IMR-90 (cell line): ENCODE results near the gene OR2T1. TPM values are rescaled to one million over a fixed set of nuclear protein-coding genes. Genes with fewer than 3 reads are reported as not detected.
"Not testable (repeated sequence)": the region's sequence is repeated elsewhere in the genome, so short reads cannot be mapped to it uniquely, and the experiment has no call there.

Source experiments
- ATAC-seq: fragments of 200-7000 bp; cut with Tn5 transposase; 2 replicates; pipeline ENCODE4 v1.9.1; 2020; ENCODE audit warnings: low read depth, mild to moderate bottlenecking, moderate library complexity
- BruUV-seq: library from RNA; stranded (reverse); fragments of 400-500 nt; replicated peaks from 2 replicates; lab custom pipeline; 2021; lab: Mats Ljungman, UMichigan
- CTCF ChIA-PET: fragments of 300-600 bp; formaldehyde crosslinking; extraction: SDS; loops from one replicate; lab custom pipeline; 2021; ENCODE audit warnings: antibody characterized with exemption; lab: Yijun Ruan, JAX
- POLR2A ChIA-PET: fragments of 300-600 bp; sonication (Branson Sonifier 250); formaldehyde crosslinking; loops from one replicate; lab custom pipeline; 2022; ENCODE audit warnings: antibody characterized with exemption; ENCODE audit not compliant: unreplicated experiment; lab: Charles Lee
- DNase-seq: peaks from one replicate; pipeline ENCODE4 v3.0.0; 2013
- H2AFZ ChIP-seq: replicated peaks from 2 replicates; pipeline ENCODE3; 2013; ENCODE audit warnings: low read length, mild to moderate bottlenecking; ENCODE audit not compliant: poor library complexity
- H2AK5ac ChIP-seq: 2 replicates; pipeline ENCODE4 v1.6.1; 2013; ENCODE audit warnings: low read depth, low read length, inconsistent platforms
- H2AK9ac ChIP-seq: replicated peaks from 2 replicates; pipeline ENCODE3; 2013; ENCODE audit warnings: mild to moderate bottlenecking, low read depth, low read length, moderate library complexity; ENCODE audit not compliant: poor library complexity
- H2BK120ac ChIP-seq: 2 replicates; pipeline ENCODE4 v1.6.1; 2013; ENCODE audit warnings: low read depth, low read length, inconsistent platforms
- H2BK15ac ChIP-seq: 3 replicates; pipeline ENCODE4 v1.6.1; 2013; ENCODE audit warnings: low read depth, low read length, inconsistent platforms
- H2BK20ac ChIP-seq: 2 replicates; pipeline ENCODE4 v1.6.1; 2013; ENCODE audit warnings: low read depth, mild to moderate bottlenecking, inconsistent platforms, low read length, moderate library complexity
- H2BK5ac ChIP-seq: 2 replicates; pipeline ENCODE4 v1.6.1; 2013; ENCODE audit warnings: mild to moderate bottlenecking, low read depth, low read length, inconsistent platforms; ENCODE audit not compliant: poor library complexity, severe bottlenecking
- H3K14ac ChIP-seq: replicated peaks from 2 replicates; pipeline ENCODE4 v1.6.1; 2013; ENCODE audit warnings: low read depth, low read length, inconsistent platforms
- H3K18ac ChIP-seq: 2 replicates; pipeline ENCODE4 v1.6.1; 2013; ENCODE audit warnings: low read depth, low read length, control low read depth
- H3K23ac ChIP-seq: 2 replicates; pipeline ENCODE4 v1.6.1; 2013; ENCODE audit warnings: low read depth, low read length, inconsistent platforms
- H3K27ac ChIP-seq: 2 replicates; pipeline ENCODE4 v1.5.1; 2013; ENCODE audit warnings: mild to moderate bottlenecking, control low read depth, low read length; ENCODE audit not compliant: insufficient read depth
- H3K27me3 ChIP-seq: 2 replicates; pipeline ENCODE4 v1.6.1; 2013; ENCODE audit warnings: low read length; ENCODE audit not compliant: control insufficient read depth, insufficient read depth
- H3K36me3 ChIP-seq: 2 replicates; pipeline ENCODE4 v1.6.1; 2013; ENCODE audit warnings: low read length, mixed read lengths; ENCODE audit not compliant: control insufficient read depth, insufficient read depth
- H3K4ac ChIP-seq: 2 replicates; pipeline ENCODE4 v1.6.1; 2013; ENCODE audit warnings: low read depth, low read length, inconsistent platforms
- H3K4me1 ChIP-seq: 2 replicates; pipeline ENCODE4 v1.6.1; 2013; ENCODE audit warnings: low read length, mixed read lengths; ENCODE audit not compliant: control insufficient read depth, insufficient read depth
- H3K4me2 ChIP-seq: 2 replicates; pipeline ENCODE4 v1.6.1; 2013; ENCODE audit warnings: low read depth, mild to moderate bottlenecking, control low read depth, low read length, moderate library complexity
- H3K4me3 ChIP-seq: 2 replicates; pipeline ENCODE4 v1.5.1; 2013; ENCODE audit warnings: low read depth, mild to moderate bottlenecking, control low read depth, low read length, moderate library complexity; ENCODE audit not compliant: insufficient read depth
- H3K56ac ChIP-seq: 2 replicates; pipeline ENCODE4 v1.6.1; 2013; ENCODE audit warnings: low read length, inconsistent platforms; ENCODE audit not compliant: insufficient read depth; ENCODE audit errors: extremely low read depth
- H3K79me1 ChIP-seq, 2 experiments: 2 replicates each; pipeline ENCODE4 v1.6.1; 2013; ENCODE audit warnings: low read length in 2 of 2, inconsistent platforms in 1 of 2, low read depth in 1 of 2
- H3K9ac ChIP-seq: 2 replicates; pipeline ENCODE4 v1.6.1; 2013; ENCODE audit warnings: low read depth, low read length, control low read depth
- H3K9me1 ChIP-seq: 2 replicates; pipeline ENCODE4 v1.6.1; 2013; ENCODE audit warnings: low read length, inconsistent platforms; ENCODE audit not compliant: insufficient read depth
- H3K9me3 ChIP-seq: 2 replicates; pipeline ENCODE4 v1.6.1; 2013; ENCODE audit warnings: low read length; ENCODE audit not compliant: control insufficient read depth, insufficient read depth
- H4K20me1 ChIP-seq: 2 replicates; pipeline ENCODE4 v1.6.1; 2013; ENCODE audit warnings: low read length, inconsistent platforms; ENCODE audit not compliant: insufficient read depth
- H4K5ac ChIP-seq: 2 replicates; pipeline ENCODE4 v1.6.1; 2013; ENCODE audit warnings: mild to moderate bottlenecking, low read depth, low read length, control low read depth
- H4K8ac ChIP-seq, 2 experiments: 2 replicates each; pipeline ENCODE4 v1.6.1; 2013; ENCODE audit warnings: low read depth in 2 of 2, low read length in 2 of 2, control low read depth in 1 of 2, inconsistent platforms in 1 of 2
- H4K91ac ChIP-seq: 2 replicates; pipeline ENCODE4 v1.6.1; 2013; ENCODE audit warnings: low read depth, low read length, inconsistent platforms; ENCODE audit not compliant: insufficient read depth
- WGBS, 2 experiments: methylation state at CpG; one replicate each; pipeline versions ENCODE4 v1.1.5 to v1.1.7; 2013; ENCODE audit warnings: missing lambda C conversion rate in 2 of 2; ENCODE audit not compliant: insufficient read length in 1 of 2; ENCODE audit errors: extremely low coverage in 2 of 2; 5-methylcytosine and 5-hydroxymethylcytosine counted together
- dilution Hi-C: fragments of 300-500 bp; cut with HindIII; formaldehyde crosslinking; loops from one replicate; pipeline ENCODE4 v1.14.3; 2018; ENCODE audit warnings: low sequenced_read_pairs; ENCODE audit not compliant: unreplicated experiment
- in situ Hi-C: fragments of 300-500 bp; cut with MboI; formaldehyde crosslinking; loops from 3 replicates; pipeline ENCODE4 v1.14.3; 2019; ENCODE audit warnings: low sequenced_read_pairs, inconsistent platforms, mixed read lengths
- intact Hi-C: fragments of 100-400 bp; cut with micrococcal nuclease; formaldehyde crosslinking; loops from 2 replicates; pipeline ENCODE4 v1.10.0; 2022
- polyA plus RNA-seq, 3 experiments: library from polyadenylated mRNA; depleted of rRNA; stranded (reverse); fragments of >200 nt; gene quantifications; 2 replicates each; pipeline ENCODE4 v1.2.3, GENCODE V29; 2012; ENCODE audit warnings: low replicate concordance in 1 of 3
- total RNA-seq: library from RNA; depleted of rRNA; stranded (reverse); fragments of >200 nt; gene quantifications from 2 replicates; pipeline ENCODE4 v1.2.3, GENCODE V29; 2012

The OR2T1 gene
- total and polyA plus RNA-seq, 2 of the 4 experiments (the other 2 are of a cell fraction) = not detected

- H2AFZ ChIP-seq, H3K4me3 ChIP-seq, in situ Hi-C loops, intact Hi-C loops, H2BK120ac ChIP-seq, H3K27me3 ChIP-seq, H3K27ac ChIP-seq, H3K14ac ChIP-seq, H2BK20ac ChIP-seq, H2BK5ac ChIP-seq, DNase-seq, BruUV-seq, CTCF ChIA-PET, H2BK15ac ChIP-seq, H4K91ac ChIP-seq, dilution Hi-C loops, H2AK9ac ChIP-seq, H4K5ac ChIP-seq, H3K9me3 ChIP-seq, H3K36me3 ChIP-seq, H3K9ac ChIP-seq, H3K23ac ChIP-seq, H3K4me2 ChIP-seq, H3K18ac ChIP-seq, POLR2A ChIA-PET, H3K56ac ChIP-seq, H3K79me1 ChIP-seq, H3K4me1 ChIP-seq, H4K20me1 ChIP-seq, H2AK5ac ChIP-seq, ATAC-seq, H3K9me1 ChIP-seq, H3K4ac ChIP-seq, H4K8ac ChIP-seq: not testable (repeated sequence)
- WGBS, 2 experiments = no CpG with 5 or more reads among the region's 6 CpGs
These were observed 32.1 kb downstream of the OR2T1 start for GRCh38 chr1:248434913-248435312.

GRCh38 chr1:248436303-248436702 is 33.5 kb downstream of the OR2T1 start:
- H3K14ac ChIP-seq, H3K36me3 ChIP-seq, H3K4me2 ChIP-seq, H2BK15ac ChIP-seq, H3K4me1 ChIP-seq, H2BK20ac ChIP-seq, H2BK120ac ChIP-seq, H2AK9ac ChIP-seq, H2BK5ac ChIP-seq, H3K9ac ChIP-seq, in situ Hi-C loops, H4K8ac ChIP-seq, BruUV-seq, H4K20me1 ChIP-seq, H3K27me3 ChIP-seq, CTCF ChIA-PET, dilution Hi-C loops, ATAC-seq, POLR2A ChIA-PET, H4K91ac ChIP-seq, H3K9me3 ChIP-seq, H3K4me3 ChIP-seq, H3K23ac ChIP-seq, H3K9me1 ChIP-seq, H3K18ac ChIP-seq, H3K4ac ChIP-seq, H3K27ac ChIP-seq, H2AFZ ChIP-seq, H2AK5ac ChIP-seq, H4K5ac ChIP-seq, H3K56ac ChIP-seq, intact Hi-C loops, DNase-seq, H3K79me1 ChIP-seq: not testable (repeated sequence)
- no CpG with 5 or more reads among the region's 3 CpGs for WGBS, 2 experiments
